DMS53 (cell line): ENCODE data around the gene CSTPP1.
"Not testable (repeated sequence)": the region's sequence is repeated elsewhere in the genome, so short reads cannot be mapped to it uniquely, and the experiment has no call there.

Source experiments
- DNase-seq: peaks from one replicate; lab custom pipeline; 2025; lab: John Stamatoyannopoulos, UW

The CSTPP1 gene

GRCh38 chr11:47050284-47050683 is 113.7 kb downstream of the CSTPP1 start:
- no peak for DNase-seq

- DNase-seq = no peak
Measured at GRCh38 chr11:47051217-47051616, 114.7 kb downstream of the CSTPP1 start.

GRCh38 chr11:47052165-47052564 is 115.6 kb downstream of the CSTPP1 start:
- DNase-seq = no peak

GRCh38 chr11:47052576-47052975 is 116.0 kb downstream of the CSTPP1 start:
- no peak for DNase-seq

- DNase-seq = no peak
Measured at GRCh38 chr11:47055534-47055933, 119.0 kb downstream of the CSTPP1 start.

GRCh38 chr11:47056261-47056915 is 119.8 kb downstream of the CSTPP1 start:
- DNase-seq = peak; percentile 10

- no peak for DNase-seq
Measured at GRCh38 chr11:47057365-47057764, 120.8 kb downstream of the CSTPP1 start.

GRCh38 chr11:47060807-47061206 is 124.2 kb downstream of the CSTPP1 start:
- DNase-seq = peak; percentile 10

- peak; percentile 7 for DNase-seq
Measured at GRCh38 chr11:47061429-47062178, 125.0 kb downstream of the CSTPP1 start.

GRCh38 chr11:47062736-47063135 is 126.2 kb downstream of the CSTPP1 start:
- DNase-seq = no peak

- no peak for DNase-seq
Measured at GRCh38 chr11:47067401-47067800, 130.8 kb downstream of the CSTPP1 start.

- no peak for DNase-seq
Measured at GRCh38 chr11:47070769-47071168, 134.2 kb downstream of the CSTPP1 start.

- no peak for DNase-seq
Measured at GRCh38 chr11:47071341-47071740, 134.8 kb downstream of the CSTPP1 start.

- no peak for DNase-seq
Measured at GRCh38 chr11:47071791-47072261, 135.3 kb downstream of the CSTPP1 start.

- DNase-seq = peak; percentile 28
Measured at GRCh38 chr11:47078751-47079521, 142.4 kb downstream of the CSTPP1 start.

GRCh38 chr11:47080775-47081174 is 144.2 kb downstream of the CSTPP1 start:
- not testable (repeated sequence) for DNase-seq

- DNase-seq = peak; percentile 9
Measured at GRCh38 chr11:47083913-47084312, 147.4 kb downstream of the CSTPP1 start.

- DNase-seq = no peak
Measured at GRCh38 chr11:47087801-47088200, 151.2 kb downstream of the CSTPP1 start.

GRCh38 chr11:47093541-47093940 is 157.0 kb downstream of the CSTPP1 start:
- no peak for DNase-seq

- not testable (repeated sequence) for DNase-seq
Measured at GRCh38 chr11:47096871-47097270, 160.3 kb downstream of the CSTPP1 start.

GRCh38 chr11:47098223-47098622 is 161.7 kb downstream of the CSTPP1 start:
- not testable (repeated sequence) for DNase-seq

GRCh38 chr11:47099214-47099917 is 162.8 kb downstream of the CSTPP1 start:
- DNase-seq = peak; percentile 62
